HG03066 (cell line): ENCODE measurements around the gene BSDC1.
A peak's percentile ranks its signal among the peaks of the same experiment; 100 is the strongest.
"Not testable (repeated sequence)": the region's sequence is repeated elsewhere in the genome, so short reads cannot be mapped to it uniquely, and the experiment has no call there.

Experiments used
- ATAC-seq: cut with Tn5 transposase; IDR thresholded peaks from one replicate; pipeline ENCODE4 v1.9.1; 2021; ENCODE audit warnings: low read depth; ENCODE audit not compliant: unreplicated experiment

BSDC1 gene, protein sequence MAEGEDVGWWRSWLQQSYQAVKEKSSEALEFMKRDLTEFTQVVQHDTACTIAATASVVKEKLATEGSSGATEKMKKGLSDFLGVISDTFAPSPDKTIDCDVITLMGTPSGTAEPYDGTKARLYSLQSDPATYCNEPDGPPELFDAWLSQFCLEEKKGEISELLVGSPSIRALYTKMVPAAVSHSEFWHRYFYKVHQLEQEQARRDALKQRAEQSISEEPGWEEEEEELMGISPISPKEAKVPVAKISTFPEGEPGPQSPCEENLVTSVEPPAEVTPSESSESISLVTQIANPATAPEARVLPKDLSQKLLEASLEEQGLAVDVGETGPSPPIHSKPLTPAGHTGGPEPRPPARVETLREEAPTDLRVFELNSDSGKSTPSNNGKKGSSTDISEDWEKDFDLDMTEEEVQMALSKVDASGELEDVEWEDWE

GRCh38 chr1:32394141-32394889 is at the start of gene BSDC1:
Gene BSDC1 (minus strand): TSS chr1:32394441. CDS start chr1:32394414, 27 bp downstream.
- ATAC-seq = peak; percentile 98

DNA sequence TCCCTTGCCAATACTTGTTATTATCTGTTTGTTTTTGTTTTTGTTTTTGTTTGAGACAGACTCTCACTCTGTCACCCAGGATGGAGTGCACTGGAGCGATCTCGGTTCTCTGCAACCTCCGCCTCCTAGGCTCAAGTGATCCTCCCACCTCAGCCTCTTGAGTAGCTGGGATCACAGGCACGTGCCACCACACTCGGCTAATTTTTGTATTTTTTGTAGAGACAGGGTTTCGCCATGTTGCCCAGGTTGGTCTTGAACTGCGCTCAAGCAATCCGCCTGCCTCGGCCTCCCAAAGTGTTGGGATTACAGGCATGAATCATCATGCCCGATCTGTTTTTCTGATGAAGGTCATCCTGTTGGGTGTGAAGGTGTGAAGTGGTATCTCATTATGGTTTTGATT is 47.2 kb upstream of the BSDC1 start:
- not testable (repeated sequence) for ATAC-seq

DNA sequence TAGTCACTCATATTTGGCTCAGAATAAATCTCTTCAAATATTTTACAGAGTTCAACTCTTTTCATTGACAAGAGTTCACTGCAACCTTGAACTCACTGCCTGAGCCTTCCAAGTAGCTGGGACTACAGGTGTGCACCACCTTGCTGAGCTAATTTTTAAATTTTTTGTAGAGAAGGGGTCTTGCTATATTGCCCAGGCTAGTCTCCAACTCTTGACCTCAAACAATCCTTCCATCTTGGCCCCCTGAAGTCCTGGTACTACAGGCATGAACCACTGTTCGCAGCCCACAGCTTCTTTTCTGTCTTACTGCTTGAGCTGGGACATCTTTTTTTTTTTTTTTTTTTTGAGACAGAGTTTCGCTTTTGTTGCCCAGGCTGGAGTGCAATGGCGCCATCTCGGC is 44.5 kb upstream of the BSDC1 start:
- not testable (repeated sequence) for ATAC-seq

DNA sequence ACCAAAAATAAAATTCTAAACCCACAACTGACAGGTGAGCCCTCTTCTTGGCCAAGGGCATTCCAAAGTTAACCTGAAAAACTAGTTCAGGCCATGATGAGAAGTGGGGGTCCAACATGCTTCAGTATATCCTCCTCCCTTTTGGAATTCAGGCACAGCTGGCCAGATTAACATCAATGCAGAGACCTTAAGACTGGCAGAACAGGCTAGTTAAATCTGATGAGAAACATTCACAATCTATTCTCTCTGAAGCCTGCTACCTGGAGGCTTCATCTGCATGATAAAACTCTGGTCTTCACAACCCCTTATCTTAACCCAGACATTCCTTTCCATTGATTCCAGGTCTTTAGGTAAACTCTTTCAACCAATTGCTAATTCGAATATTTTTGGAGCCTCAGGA is 43.9 kb upstream of the BSDC1 start:
- no peak for ATAC-seq

DNA sequence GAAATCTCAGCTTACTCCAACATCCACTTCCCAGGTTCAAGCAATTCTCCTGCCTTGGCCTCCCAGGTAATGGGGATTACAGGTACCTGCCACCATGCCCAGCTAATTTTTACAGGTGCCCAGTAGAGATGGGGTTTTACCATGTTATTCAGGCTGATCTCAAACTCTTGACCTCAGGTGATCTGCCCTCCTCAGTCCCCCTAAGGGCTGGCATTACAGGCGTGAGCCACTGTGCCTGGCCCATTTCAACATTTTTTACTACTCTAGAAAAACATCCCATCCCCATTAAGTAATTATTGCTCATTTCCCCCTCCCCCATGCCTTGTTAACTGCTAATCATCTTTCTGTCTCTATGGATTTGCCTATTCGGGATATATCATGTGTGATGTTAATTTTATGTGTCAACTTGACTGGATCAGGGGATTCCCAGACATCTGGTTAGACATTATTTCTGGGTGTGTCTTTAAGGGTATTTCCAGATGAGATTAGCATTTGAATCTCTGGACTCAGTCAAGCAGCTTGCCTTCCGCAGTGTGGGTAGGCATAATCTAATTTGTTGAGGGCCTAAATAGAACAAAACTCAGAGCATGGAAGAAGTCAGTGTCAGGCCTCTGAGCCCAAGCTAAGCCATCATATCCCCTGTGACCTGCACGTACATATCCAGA is 37.6 kb upstream of the BSDC1 start:
- ATAC-seq = no peak

DNA sequence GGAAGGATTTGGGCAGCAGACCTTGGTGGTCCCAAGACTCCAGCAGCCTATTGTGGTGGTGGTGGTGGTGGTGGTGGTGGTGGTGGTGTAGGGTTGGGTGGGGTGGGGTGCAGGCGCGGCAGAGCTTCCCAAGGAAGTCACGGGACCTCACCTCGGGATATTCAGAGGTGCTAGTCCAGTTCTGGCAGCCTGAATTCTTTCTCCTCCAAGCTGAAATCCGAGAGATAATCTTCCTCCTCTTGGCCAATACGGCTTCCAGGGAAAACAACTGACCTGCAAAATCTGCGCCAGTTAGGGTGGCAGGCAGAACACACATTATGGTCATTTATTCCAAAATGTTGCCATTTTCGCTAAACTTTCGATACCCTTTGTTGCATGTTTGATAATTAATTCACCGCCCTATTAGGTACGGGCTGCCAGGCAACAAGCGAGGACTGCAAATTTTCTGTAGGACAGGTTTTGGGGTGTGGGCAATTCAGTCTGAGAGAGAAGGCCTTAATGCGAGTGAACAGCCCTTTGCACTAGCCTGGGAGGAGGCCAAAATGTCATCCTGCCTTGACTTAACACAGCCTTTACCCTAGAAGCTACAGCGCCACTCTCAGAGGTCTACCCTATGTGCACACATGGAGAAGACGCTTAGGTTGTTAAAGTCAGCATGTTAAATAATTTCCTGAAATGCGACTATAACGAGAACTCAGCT is 33.2 kb upstream of the BSDC1 start:
- ATAC-seq = no peak

GRCh38 chr1:32426489-32427255 is 32.4 kb upstream of the BSDC1 start:
- ATAC-seq = no peak

- ATAC-seq = no peak
These were observed 27.5 kb upstream of the BSDC1 start for GRCh38 chr1:32421775-32422174.

DNA sequence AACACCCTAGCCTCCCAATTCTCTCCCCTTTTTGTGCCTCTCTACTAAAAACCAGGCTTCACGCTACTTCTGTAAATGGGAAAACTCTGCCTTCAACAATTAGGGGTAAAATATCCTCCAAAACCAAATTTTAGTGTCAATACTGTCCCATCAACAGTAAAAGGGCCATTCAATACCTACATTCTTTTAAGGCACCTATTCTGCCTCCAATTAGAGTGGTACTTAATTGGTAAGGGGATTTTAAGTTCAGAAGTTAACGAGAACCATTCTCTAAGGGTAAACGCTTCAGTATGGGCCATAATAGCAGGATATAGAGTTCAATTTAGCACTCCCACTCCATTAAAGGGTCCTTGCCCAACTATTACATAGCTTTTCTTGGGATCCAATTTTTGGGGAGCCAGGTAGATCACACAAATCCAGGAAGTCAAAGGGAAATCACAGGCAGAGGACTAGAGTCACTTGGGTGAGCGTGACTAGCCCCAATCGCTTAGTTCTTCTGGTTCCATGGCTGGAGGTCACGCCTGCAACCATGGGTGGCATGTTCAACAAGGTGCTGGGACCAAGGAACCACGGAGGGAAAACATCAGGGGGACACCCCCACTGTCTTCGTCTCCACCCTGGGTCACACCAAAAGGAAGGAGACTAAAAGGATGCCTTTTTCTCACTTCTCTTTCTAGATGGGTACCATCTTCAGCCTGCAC is 20.1 kb upstream of the BSDC1 start:
- no peak for ATAC-seq

DNA sequence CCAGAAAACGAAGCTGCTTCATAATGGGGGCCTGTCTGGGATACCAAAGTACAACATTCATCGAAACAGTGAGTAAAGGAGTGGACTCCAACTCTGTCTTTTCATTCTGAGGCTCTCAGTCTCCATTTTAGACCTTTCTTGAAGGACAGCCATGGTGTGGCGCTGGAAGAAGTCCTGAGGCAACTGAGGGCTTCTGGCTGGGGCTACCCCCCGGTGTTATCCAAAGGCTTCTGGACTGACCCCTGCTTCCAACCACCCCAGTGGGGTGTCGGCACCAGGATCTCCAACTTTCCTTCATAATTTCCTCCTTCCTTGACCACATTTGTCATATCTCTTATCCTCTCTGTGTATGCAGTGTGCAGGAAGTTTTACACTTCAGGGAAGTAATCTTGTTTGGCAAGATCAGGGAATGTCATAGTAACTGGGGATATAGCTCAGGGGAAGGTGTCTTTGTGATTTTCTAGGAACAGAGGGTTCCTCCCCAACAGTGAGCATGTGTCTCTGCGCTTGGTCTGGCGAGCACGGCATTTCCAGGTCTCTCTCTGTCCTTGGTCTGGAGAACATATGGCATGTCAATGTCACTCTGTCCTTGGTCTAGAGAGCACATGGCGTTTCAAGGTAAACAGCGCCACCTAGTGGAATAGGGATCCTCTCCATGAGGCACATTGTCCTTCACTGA is 19.4 kb upstream of the BSDC1 start:
- ATAC-seq = no peak

DNA sequence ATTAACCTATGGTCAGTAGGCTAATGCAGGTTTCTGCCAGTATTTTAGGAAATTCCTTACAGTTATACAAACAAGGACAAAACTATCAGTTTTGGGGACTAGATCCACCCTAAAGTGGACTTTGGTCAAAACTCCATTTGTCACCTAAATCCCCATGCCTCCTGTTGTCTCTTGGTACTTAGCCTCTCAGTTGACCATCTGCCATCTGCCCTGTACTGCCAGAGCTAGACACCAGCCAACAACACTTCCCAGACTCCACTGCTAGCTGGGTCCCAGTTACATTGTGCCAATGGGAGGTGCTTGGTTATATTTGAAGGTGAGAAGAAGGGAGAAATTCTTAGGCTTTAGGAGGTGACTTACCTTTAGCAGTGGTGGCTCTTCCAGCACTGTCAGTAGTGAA is 17.0 kb upstream of the BSDC1 start:
- ATAC-seq = no peak

DNA sequence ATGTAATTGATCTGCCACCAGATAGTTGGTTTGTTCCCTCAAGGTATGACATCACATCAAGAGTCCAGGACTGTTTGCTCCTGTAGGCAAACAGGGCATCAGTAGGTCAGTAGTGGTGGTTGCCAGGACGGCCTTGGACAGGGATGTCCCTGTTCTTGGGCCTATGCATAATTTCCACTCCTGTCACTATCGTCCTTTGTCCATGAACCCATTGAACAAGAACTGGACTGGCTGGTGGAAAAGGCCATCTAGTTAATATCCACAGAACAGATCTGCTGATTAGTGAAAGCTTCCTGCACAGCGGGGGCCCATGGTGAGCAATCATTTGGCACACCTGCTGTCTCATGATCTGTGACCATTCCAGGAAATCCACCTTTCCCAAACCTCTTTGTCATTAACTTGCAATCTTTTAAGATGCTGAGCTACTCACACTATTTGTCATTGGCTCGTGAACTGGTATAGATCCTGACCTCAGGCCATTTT is 12.4 kb upstream of the BSDC1 start:
- ATAC-seq = no peak

DNA sequence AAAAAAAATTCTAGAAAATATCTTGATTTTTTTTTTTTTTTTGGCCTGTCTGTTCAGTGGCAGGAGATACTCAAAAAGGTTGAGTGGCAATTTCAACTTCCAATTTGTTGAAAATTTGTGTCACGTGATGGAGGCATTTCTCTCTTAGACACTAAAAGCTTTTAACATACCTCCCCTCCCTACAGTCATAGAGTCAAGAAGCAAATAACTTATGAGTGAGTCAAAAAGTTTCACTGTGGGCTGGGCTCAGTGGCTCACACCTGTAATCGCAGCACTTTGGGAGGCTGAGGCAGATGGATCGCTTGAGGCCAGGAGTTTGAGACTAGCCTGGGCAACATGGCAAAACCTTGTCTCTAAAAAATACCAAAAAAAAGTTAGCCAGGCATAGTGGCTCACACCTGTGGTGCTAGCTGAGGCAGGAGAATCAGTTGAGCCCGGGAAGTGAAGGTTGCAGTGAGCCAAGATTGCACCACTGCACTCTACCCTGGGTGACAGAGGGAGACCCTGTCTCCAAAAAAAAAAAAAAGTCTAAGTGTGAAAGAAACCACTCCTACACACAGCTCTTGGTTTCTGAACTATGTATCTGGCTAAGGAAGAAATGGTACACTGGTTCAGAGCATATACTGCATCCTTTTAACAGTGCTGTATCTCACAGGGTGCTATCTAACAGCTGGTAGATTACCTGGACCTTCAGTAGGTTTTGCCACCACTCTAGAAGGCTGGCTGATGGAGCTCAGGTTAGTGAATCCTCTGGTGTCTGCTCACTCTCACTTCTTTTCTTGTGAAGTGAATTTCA is 11.6 kb upstream of the BSDC1 start:
- no peak for ATAC-seq

GRCh38 chr1:32404946-32405345 is 10.7 kb upstream of the BSDC1 start:
- no peak for ATAC-seq

DNA sequence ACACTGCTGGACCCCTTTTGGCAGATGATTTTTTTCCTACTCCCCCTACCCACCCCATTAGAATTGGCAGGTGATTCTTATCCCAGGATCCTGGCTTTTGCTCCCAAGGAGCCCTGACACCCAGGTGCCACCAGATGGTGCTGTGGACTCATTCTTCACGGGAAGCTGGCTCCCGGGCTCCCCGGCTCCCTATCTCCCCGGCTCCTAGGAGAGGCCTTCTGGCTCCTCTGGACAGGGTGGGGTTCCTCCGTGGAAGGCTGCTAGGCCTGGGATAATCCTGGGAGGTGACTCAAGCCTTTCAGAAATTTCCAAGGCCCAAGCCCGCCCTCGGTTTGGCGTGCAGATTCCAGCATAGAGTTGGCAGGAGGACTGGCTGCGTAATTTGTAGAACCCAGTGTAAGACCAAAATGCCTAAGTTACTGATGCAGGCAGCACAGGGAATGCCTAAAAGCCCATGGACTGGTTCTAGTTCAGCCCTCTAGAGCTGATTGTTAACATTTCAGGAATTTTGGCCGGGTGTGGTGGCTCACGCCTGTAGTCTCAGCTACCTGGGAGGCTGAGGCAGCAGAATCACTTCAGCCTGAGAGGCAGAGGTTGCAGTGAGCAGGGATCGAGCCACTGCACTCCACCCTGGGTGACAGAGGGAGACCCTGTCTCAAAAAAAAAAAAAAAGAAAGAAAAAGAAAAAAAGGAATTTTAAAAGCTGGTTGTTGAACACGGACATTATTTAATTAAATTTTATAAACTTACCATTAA is 6.8 kb upstream of the BSDC1 start:
- no peak for ATAC-seq

DNA sequence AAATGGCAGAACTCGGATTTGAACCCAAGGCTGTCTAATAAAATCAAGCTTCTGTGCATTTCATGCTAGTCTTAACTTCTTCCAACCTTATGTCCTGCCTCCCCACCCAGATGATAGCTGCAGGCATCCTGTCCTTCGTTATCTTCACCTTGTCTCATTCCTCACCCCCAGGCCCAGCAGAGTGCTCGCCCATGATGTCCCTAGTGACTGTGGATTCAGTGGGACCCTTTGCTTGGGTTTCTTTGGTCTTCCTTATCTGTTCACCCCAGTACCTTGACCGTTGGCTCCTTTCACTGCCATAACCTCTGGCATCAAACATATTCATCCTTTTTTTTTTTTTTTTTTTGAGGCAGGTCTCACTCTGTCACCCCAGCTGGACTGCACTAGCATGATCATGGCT is 5.6 kb upstream of the BSDC1 start:
- no peak for ATAC-seq

- ATAC-seq = no peak
These were observed 4.2 kb upstream of the BSDC1 start for GRCh38 chr1:32398401-32398800.
